ENCODE measurements around the gene PCNP.
A peak's percentile ranks its signal among the peaks of the same experiment; 100 is the strongest.
"Not testable (repeated sequence)": the region's sequence is repeated elsewhere in the genome, so short reads cannot be mapped to it uniquely, and the experiment has no call there.

Gene PCNP

DNA sequence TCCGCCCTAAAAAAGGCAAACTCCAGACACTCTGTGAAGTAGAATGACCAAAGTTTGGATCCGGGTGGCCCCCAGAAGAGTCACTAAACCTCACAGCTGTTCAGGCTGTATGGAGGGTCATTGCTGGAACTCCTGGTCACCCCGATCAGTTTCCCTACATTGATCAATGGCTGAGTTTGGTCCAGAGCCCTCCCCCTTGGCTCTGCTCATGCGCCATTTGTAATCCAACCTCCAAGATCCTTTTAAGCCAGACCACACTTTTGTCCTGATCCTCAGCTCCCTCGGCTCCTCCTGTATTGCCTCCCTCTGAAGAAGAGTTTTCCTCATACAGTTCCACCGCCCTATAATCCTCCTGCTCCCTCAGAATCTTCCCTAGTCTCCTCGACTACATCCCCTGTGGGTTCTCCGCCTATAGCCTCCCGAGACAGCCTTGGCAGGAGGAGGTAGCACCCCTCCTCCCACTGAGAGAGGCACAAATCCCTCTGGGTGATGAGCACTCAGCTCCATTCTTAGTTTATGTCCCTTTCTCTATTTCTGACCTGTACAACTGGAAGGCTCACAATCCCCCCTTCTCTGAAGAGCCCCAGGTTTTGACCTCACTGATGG lies 60.7 kb downstream of the PCNP start:
- no peak for DNase-seq

DNA sequence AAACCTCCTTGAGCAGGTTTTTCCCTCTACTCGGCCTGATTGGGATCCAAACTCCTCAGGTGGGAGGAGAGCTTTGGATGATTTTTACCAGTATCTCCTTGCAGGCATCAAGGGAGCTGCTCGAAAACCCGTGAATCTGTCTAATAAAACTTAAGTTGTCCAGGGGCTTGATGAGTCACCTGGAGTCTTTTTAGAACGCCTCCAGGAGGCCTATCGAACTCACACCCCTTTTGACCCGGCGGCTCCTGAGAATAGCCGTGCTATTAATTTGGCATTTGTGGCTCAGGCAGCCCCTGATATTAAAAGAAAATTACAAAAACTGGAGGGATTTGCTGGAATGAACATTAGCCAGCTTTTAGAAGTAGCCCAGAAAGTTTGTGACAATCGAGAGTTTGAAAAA lies 61.4 kb downstream of the PCNP start:
- no peak for DNase-seq

DNA sequence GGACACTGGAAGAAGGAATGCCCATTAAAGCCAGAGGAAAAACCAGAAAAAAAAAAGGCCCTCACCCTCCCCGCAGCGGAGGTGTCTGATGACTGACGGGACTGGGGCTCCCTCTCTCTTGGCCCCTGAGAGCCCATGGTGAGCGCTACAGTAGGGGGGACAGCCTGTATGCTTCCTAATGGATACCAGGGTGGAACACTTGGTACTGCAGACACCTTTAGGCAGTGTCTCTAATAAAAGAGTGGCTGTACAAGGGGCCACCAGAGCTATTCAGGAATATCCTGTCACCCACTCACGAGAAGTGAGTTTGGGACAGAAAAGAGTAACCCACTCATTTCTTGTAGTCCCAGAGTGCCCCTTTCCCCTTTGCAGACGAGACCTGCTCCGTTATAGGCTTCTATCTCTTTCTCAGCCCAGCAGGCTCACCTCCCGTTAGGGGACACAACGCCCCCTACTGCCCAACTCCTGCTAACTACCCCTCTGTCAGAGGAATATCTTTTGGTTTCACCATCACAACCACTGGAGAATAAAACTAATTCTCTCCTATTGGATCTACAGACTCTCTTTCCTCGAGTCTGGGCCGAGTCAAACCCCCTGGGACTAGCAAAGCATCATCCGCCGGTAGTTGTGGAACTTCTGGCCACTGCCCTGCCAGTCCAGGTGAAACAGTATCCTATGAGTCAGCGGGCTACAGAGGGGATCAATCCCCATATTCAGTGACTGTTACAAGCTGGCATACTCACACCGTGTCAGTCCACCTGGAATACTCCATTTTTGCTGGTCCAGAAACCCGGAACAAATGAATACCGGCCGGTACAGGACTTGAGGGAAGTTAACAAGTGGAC lies 62.2 kb downstream of the PCNP start:
- DNase-seq = peak; percentile 77 to 79

DNA sequence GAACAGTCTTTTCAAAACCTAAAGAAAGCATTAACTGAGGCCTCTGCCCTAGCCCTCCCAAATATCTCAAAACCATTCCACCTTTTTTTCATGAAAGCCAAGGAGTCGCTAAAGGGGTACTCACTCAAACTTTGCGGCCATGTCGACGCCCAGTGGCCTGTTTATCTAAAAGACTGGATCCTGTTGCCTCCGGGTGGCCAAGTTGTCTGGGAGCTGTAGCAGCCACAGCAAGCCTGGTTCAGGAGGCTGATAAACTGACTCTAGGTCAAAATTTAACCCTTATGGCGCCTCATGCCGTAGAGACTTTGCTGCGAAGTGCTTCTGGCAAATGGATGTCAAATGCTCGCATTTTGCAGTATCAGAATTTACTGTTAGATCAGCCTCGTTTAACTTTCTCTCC lies 63.5 kb downstream of the PCNP start:
- no peak for DNase-seq

DNA sequence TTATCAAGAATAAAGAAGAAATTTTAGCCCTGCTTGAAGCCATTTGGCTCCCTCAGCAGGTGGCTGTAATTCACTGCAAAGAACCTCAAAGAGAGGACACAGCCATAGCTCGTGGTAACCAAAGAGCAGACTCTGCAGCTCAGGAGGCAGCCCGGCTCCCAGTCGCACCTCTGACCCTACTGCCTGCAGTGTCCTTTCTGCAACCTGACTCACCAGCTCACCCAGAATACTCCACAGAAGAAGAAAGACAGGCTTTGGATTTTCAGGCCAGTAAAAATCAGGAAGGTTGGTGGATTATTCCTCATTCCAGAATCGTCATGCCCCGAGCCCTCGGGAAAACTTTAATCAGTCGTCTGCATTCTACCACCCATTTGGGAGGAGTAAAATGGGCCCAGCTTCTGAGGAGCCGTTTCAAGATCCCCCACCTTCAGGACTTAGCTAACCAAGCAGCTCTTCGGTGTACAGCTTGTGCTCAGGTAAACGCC lies 64.3 kb downstream of the PCNP start:
- DNase-seq = no peak

DNA sequence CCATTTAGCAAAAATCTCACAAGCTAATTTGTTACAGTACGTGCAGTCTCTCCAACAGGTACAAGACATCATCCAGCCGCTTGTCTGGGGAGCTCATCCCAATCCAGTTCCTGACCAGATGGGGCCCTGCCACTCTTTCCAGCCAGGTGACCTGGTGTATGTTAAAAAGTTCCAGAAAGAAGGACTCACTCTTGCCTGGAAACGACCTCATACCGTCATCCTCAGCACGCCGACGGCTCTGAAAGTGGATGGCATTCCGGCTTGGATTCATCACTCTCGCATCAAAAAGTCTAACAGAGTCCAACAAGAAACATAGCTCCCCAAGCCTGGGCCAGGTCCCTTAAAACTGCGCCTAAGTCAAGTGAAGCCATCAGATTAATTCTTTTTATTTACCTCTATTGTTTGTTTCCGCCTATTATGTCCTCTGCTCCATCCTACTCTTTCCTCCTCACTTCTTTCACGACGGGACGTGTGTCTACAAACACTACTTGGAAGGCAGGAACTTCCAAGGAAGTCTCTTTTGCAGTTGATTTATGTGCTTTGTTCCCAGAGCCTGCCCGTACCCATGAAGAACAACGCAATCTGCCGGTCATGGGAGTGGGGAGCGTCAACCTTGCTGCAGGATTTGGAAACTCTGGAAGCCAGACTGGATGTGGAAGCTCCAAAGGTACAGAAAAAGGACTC lies 65.4 kb downstream of the PCNP start:
- DNase-seq = no peak

DNA sequence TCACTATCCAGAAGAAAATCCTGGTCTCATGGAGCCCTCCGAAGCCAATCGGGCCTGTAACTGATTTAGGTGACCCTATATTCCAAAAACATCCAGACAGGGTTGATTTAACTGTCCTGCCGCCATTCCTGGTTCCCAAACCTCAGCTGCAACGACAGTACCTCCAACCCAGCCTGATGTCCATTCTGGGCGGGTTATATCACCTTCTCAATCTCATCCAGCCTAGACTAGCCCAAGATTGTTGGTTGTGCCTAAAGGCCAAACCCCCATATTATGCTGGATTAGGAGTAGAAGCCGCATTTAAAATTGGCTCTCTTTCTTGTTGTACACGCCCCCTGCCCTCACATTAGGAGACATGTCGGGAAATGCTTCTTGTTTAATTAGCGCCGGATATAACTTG lies 66.3 kb downstream of the PCNP start:
- no peak for DNase-seq

DNA sequence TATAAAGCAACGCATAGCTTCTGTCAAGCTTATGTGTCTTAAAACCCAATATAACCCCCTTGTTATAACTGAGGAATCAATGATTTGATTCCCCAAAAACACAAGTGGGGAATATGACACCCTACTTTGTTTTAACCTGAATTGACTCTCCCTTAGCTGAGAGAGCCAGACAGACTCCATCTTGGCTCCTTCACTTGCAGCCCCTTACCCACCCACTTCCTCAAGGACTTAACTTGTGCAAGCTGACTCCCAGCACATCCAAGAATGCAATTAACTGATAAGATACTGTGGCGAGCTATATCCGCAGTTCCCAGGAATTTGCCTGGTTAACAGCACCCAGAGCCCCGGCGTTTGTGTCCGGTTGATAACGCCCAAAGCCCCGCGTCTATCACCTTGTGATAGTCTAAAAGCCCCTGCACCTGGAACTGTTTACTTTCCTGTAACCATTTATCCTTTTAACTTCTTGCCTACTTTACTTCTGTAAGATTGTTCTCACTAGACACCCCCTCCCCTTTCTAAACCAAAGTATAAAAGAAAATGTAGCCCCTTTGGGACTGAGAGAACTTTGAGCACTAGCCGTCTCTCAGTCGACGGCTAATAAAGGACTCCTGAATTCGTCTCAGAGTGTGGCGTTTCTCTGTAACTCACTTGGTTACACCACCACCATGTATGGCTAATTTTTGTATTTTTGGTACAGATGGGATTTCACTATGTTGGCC lies 67.6 kb downstream of the PCNP start:
- DNase-seq = not testable (repeated sequence)

DNA sequence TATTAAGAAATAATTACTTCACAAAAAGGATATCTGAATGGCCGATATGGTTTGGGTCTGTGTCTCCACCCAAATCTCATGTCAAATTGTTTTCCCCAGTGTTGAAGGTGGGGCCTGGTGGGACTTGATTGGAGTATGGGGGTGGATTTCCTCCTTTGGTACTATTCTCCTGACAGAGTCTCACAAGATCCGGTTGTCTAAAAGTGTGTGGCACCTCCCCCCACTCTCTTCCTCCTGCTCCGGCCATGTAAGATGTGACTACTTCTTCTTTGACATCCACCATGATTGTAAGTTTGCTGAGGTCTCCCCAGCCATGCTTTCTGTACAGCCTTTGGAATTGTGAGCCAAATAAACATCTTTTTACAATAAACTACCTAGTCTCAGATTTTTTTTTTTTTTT lies 68.5 kb downstream of the PCNP start:
- DNase-seq = no peak

DNA sequence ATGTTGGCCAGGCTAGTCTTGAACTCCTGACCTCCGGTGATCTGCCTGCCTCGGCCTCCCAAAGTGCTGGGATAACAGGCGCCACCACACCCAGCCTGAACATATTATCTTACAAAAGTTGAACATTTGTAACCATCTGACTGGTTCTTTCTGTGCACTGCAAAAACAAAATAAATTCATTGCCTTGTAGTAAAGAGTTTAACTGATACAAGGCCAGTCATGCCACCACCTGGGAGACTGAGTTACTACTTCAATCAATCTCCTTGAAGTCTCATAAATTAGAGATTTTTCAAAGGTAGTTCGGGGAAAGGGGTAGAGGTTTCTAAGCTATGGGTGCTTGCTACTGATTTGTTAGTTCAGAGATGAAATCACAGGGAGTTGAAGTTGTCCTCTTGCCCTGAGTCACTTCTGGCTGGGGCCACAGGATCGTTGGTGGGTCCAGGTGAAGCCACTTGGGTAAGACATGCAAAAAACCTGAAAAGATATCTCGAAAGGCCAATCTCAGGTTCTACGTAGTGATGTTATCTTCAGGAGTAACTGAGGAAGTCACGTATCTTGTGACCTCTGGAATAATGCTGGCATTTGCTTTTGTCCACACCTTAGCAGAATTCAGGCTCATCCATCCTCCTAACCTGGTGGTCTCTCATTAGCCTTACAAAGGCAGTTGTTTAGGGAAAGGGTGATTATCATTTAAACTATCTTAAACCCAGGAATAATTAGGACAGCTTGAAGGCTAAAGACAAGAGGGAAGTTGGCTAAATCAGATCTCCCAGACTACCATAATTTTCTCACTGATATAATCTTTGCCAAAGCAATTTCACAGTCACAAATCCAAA lies 69.2 kb downstream of the PCNP start:
- DNase-seq = no peak
